GM12874 (cell line): ENCODE measurements around the gene FN3KRP.

Source experiments
- TF ChIP-seq, protein P1 (sequence below): IDR thresholded peaks from 2 replicates; pipeline ENCODE4 v1.5.1; 2011; ENCODE audit warnings: low read depth, mild to moderate bottlenecking, control low read depth, low read length, moderate library complexity; ENCODE audit not compliant: insufficient read depth

The FN3KRP gene

DNA sequence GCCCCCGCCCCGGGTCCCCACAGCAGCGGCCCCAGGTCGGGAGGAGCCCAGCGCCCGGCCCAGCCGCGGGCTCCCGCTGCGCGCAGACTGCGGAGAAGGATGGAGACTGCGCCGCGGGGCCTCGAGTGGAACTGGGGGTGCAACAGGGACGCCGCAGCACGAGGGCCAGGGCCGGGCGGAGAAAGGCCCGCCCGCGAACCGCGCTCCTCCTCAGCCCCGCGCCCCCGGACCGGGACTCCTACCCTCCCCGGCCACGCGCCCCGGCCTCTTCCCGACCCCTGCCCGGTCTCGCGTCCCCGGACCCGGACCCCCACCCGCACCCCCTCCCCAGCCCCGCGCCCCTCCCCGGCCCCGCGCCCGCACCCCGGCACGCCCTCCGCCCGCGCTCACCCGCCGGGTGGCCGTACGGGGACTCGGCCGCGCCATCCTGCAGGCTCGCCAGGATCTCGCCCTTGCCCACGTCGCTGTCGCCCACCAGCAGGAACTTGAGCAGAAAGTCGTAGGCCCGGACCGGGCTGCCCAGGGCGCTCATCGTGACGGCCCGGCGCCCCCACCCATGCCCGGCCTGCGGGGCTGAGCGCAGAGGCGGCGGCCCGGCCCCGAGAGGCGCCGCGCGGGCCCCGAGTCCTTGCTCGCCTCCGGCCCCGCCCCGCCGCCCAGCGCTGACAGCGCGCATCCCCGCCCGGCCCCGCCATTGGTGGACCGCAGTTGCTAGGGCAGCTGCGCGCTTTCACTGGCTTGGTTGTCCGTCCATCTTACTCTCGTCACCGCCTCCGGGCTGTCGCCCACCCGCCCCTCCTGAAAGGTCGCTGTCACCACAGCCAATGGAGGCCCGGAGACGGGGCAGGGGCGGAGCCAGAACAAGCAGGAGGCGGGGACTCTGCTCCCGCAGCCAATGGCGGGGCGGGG, 18.2 kb upstream of the FN3KRP start, which contains the start of gene RAB40B:
Gene RAB40B, minus strand, starts transcription at position 634 of the 909 bp plus-strand sequence. Its CDS starts 102 bp downstream, at position 532.
- TF ChIP-seq, protein P1, sequence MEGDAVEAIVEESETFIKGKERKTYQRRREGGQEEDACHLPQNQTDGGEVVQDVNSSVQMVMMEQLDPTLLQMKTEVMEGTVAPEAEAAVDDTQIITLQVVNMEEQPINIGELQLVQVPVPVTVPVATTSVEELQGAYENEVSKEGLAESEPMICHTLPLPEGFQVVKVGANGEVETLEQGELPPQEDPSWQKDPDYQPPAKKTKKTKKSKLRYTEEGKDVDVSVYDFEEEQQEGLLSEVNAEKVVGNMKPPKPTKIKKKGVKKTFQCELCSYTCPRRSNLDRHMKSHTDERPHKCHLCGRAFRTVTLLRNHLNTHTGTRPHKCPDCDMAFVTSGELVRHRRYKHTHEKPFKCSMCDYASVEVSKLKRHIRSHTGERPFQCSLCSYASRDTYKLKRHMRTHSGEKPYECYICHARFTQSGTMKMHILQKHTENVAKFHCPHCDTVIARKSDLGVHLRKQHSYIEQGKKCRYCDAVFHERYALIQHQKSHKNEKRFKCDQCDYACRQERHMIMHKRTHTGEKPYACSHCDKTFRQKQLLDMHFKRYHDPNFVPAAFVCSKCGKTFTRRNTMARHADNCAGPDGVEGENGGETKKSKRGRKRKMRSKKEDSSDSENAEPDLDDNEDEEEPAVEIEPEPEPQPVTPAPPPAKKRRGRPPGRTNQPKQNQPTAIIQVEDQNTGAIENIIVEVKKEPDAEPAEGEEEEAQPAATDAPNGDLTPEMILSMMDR: no peak

DNA sequence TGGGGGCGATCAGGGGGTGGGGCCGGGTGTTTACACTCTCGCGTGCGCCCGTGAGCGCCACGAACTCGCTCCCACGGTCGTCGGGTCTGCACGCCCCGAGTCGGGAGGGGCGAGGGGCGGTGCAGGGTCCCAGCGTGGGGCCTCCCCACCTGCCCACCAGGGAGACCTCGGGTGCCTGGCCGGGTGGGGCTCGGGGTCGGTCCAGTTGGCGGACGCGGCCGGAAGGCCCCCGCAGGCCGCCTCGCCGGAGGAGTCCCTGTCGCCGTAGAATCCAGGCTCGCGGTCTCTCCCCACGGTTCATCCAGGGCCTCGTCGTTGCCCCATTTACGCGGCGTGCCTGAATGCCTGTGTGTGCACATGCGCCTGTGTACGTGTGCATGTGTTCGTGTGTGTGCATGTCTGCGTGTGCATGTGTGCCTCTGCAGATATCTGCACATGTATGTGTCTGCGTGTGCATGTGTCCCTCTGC, 17.5 kb upstream of the FN3KRP start:
- TF ChIP-seq, protein P1: no peak

DNA sequence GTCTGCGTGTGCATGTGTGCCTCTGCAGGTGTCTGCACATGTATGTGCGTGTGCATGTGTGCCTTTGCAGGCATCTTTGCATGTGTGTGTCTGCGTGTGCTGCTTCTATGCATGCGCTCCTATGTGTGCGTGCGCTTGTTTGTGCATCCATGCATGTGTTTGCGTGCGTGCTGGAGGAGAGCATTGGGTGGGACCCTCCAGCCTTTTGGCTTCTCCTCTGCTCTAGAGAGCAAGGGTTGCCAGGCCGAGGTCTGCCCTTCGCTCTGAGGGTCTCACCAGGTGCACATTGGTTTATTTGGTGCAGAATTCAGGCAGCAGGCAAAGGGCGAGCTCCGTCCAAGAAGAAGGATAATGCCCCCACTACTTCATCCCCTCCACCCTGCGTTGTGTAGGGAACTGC, 17.0 kb upstream of the FN3KRP start:
- TF ChIP-seq, protein P1: no peak

DNA sequence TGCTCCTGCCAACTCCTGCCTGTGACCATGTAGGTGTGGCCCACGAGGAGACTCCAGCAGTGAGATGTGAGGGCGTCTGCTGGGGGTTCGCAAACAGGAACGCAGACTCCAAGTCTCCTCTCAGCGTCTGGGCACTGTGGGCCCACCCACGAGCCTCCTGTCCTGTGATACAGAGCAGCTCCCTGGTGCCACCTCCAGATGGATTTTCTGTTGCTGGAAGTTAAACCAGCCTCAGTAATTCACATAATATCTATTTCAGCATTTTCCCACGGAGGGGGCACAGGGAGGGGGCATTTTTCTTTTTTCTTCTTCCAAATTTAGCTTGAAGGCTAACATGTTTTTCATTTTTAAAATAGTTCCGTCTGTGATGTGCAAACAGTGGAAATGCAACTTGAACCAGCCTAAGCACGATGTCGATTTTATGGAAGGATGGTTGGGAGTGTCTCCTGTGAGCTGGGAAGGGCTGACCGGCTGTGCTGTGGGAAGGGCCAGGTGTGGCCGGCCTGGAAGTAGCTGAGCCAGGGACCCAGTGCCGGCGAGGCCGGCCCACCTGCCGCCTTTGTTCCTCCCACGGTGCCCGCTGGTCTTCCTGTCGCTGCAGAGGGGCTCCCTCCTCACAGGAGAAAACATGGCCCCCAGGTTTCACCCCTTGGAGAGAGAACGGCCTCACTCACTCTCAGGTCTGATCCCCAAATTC, 14.1 kb upstream of the FN3KRP start:
- TF ChIP-seq, protein P1: no peak

DNA sequence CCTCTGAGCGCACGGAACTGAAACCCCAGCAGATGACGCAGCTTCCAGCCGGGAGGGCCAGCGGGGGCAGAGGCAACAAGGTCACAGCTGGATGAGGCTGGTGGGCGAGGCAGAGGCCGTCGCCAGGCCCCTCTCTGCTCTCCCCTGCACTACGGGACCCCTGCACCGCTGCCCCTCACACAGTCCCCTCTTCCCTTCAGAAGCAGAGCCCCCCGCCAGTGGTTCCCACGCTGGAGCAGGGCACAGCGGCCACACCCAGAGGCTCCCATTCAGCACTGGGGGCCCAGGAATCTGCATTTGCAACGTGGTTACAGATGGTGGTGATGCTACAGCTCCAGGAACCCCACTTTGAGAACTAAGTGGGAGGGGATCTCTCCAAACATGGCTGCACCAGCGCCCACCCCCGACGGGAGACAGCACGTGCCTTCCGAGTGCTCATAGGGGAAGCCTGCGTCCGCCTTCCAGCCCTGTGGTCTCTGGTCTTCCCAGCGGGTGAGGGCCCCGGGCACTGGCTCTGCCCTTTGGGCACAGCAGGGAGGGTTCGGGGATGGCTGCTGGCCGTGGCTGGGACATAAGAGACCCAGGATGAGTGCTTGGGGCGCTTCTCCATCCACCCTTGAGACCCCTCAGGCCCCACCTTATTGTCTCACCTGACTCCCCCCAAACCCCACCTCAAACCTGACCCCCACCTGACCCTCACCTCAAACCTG, 13.3 kb upstream of the FN3KRP start:
- TF ChIP-seq, protein P1: no peak

DNA sequence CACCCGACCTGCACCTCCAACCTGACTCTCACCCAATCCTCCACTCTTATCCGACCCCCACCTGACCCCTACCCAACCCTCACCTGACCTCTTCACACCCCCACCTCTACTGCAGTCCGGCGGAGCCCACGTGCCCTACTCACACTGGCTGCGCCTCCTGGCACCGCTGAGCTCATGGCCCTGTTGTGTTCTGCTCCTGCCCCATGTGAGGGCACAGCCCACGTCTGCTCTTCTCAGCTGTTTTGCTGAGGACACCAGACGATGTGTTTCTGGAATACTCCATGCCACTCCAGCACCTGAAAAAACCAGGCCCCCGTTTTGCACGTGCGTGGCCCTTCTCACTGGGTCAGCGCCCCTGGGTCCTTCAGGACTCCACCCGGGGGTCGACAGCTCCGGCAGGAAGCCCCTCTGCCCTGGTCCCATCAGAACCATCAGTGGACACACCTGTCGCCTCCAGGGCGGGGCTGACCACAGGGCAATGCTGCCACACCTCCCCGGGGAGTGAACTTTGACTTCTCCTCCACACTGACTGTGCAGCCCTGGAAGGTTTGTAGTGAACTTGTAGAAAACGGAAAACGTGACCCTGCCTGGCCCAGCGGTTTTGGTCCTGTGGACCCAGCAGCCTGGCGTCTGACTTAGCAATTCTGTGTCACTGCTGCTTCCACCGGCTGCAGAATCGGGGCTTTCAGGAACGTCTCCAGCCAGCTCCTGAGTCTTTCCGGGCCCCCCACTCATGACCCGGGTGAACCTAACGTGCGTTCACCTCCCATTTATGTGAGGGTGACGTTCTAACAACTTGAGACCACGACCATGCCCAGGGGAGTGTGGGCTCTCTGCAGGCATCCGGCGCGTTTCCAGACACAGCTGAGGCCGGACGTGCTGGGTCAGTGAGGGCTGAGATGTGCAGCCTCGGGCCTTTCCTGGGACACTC, 12.3 kb upstream of the FN3KRP start:
- TF ChIP-seq, protein P1: no peak
